HL-60 (cell line): ENCODE data around the gene CDK19.

Source experiments
- DNase-seq, 2 experiments: peaks; one replicate each; pipeline ENCODE4 v3.0.0-alpha.2; 2010 to 2020; ENCODE audit warnings: low read depth in 1 of 2, low spot score in 1 of 2
- H3K27ac ChIP-seq: fragments of 250-450 bp; sonication (Bioruptor Pico); replicated peaks from 2 replicates; pipeline ENCODE4 v1.5.1; 2020; ENCODE audit warnings: mild to moderate bottlenecking, moderate library complexity
- H3K27me3 ChIP-seq: fragments of 250-450 bp; sonication (Bioruptor Pico); 2 replicates; pipeline ENCODE4 v1.5.1; 2021; ENCODE audit warnings: mild to moderate bottlenecking, moderate library complexity; ENCODE audit not compliant: insufficient read depth, poor library complexity, severe bottlenecking
- H3K4me3 ChIP-seq: replicated peaks from 2 replicates; pipeline ENCODE4 v1.5.1; 2011; ENCODE audit warnings: mild to moderate bottlenecking, control low read depth, low read length; ENCODE audit not compliant: insufficient read depth
- CTCF ChIP-seq: IDR thresholded peaks from one replicate; pipeline ENCODE4 v1.5.1; 2011; ENCODE audit warnings: low read length, control low read depth, inconsistent platforms; ENCODE audit not compliant: insufficient read depth
- GABPA ChIP-seq: IDR thresholded peaks from 2 replicates; pipeline ENCODE4 v1.6.1; 2012; ENCODE audit warnings: low read depth
- POLR2AphosphoS5 ChIP-seq: IDR thresholded peaks from 2 replicates; pipeline ENCODE4 v1.6.1; 2012; ENCODE audit warnings: low read depth
- REST ChIP-seq: IDR thresholded peaks from 2 replicates; pipeline ENCODE4 v1.6.1; 2012; ENCODE audit warnings: low read depth; ENCODE audit not compliant: insufficient replicate concordance
- SPI1 ChIP-seq: IDR thresholded peaks from 2 replicates; pipeline ENCODE4 v1.6.1; 2012; ENCODE audit warnings: low read depth, mild to moderate bottlenecking, borderline replicate concordance

The CDK19 gene

GRCh38 chr6:110676396-110676795 is 138.9 kb downstream of the CDK19 start:
- DNase-seq = no peak

GRCh38 chr6:110674096-110674495 is 141.2 kb downstream of the CDK19 start:
- H3K27ac ChIP-seq = no peak overlapping the region
- TF ChIP-seq GABPA (no peak), SPI1 (no peak), REST (no peak), CTCF (no peak), POLR2AphosphoS5 (no peak)
- no peak for DNase-seq
- H3K27me3 ChIP-seq = no peaks in the 10 kb centered on the region
- no peak overlapping the region for H3K4me3 ChIP-seq

More at GRCh38 chr6:110676396-110676795, 138.9 kb downstream of the CDK19 start:
- H3K27ac ChIP-seq = no peak overlapping the region
- TF ChIP-seq POLR2AphosphoS5 (no peak), GABPA (no peak), SPI1 (no peak), CTCF (no peak), REST (no peak)
- H3K27me3 ChIP-seq = no peaks in the 10 kb centered on the region
- H3K4me3 ChIP-seq = no peak overlapping the region

- no peak for TF ChIP-seq GABPA
- no peak for TF ChIP-seq POLR2AphosphoS5
- TF ChIP-seq CTCF = no peak
- no peak for TF ChIP-seq SPI1
- no peak for TF ChIP-seq REST
- no peak for DNase-seq
- Histone ChIP-seq H3K27me3 (no peaks in the 10 kb centered on the region), H3K27ac (no peak overlapping the region), H3K4me3 (no peak overlapping the region)
Observed at GRCh38 chr6:110672122-110672521, 143.1 kb downstream of the CDK19 start.
